HG02973 (cell line): ENCODE data around the gene AZIN2.
"Not testable (repeated sequence)": the region's sequence is repeated elsewhere in the genome, so short reads cannot be mapped to it uniquely, and the experiment has no call there.

Source experiments
- ATAC-seq: cut with Tn5 transposase; IDR thresholded peaks from one replicate; pipeline ENCODE4 v1.9.1; 2021; ENCODE audit warnings: moderate library complexity; ENCODE audit not compliant: unreplicated experiment

Gene AZIN2

GRCh38 chr1:33093004-33093403 lies 12.1 kb downstream of the AZIN2 start:
- ATAC-seq, result no peak

GRCh38 chr1:33094486-33094885 lies 13.5 kb downstream of the AZIN2 start:
- ATAC-seq, result no peak

GRCh38 chr1:33094971-33095604 lies 14.1 kb downstream of the AZIN2 start:
- no peak for ATAC-seq

GRCh38 chr1:33096363-33097005 lies 15.5 kb downstream of the AZIN2 start:
- ATAC-seq, result no peak

- no peak for ATAC-seq
Observed at GRCh38 chr1:33097137-33097611, 16.2 kb downstream of the AZIN2 start.

GRCh38 chr1:33097762-33098161 lies 16.8 kb downstream of the AZIN2 start:
- ATAC-seq, result no peak

GRCh38 chr1:33098371-33098770 lies 17.4 kb downstream of the AZIN2 start:
- no peak for ATAC-seq

- ATAC-seq, result peak; percentile 92
Observed at GRCh38 chr1:33099290-33100118, 18.6 kb downstream of the AZIN2 start.

- ATAC-seq, result not testable (repeated sequence)
Observed at GRCh38 chr1:33100119-33100415, 19.1 kb downstream of the AZIN2 start.

GRCh38 chr1:33110477-33110876 lies 29.5 kb downstream of the AZIN2 start:
- no peak for ATAC-seq

GRCh38 chr1:33111965-33112364 lies 31.0 kb downstream of the AZIN2 start:
- no peak for ATAC-seq

GRCh38 chr1:33117440-33118085 lies 36.6 kb downstream of the AZIN2 start:
- no peak for ATAC-seq

- no peak for ATAC-seq
Observed at GRCh38 chr1:33118274-33118673, 37.3 kb downstream of the AZIN2 start.

- no peak for ATAC-seq
Observed at GRCh38 chr1:33119050-33119449, 38.1 kb downstream of the AZIN2 start.

GRCh38 chr1:33119532-33120217 lies 38.7 kb downstream of the AZIN2 start:
- no peak for ATAC-seq

GRCh38 chr1:33120436-33121231 lies 39.7 kb downstream of the AZIN2 start:
- peak; percentile 51 for ATAC-seq

GRCh38 chr1:33121728-33122127 lies 40.8 kb downstream of the AZIN2 start:
- no peak for ATAC-seq

- ATAC-seq, result no peak
Observed at GRCh38 chr1:33122483-33123178, 41.7 kb downstream of the AZIN2 start.

GRCh38 chr1:33123266-33123665 lies 42.3 kb downstream of the AZIN2 start:
- ATAC-seq, result no peak
